OCI-LY7 (cell line): ENCODE results near the gene ZNF777. TPM values are rescaled to one million over a fixed set of nuclear protein-coding genes. Genes with fewer than 3 reads are reported as not detected.

Experiments used
- BruUV-seq: library from RNA; stranded (reverse); fragments of 400-500 nt; replicated peaks from 2 replicates; lab custom pipeline; 2021; lab: Mats Ljungman, UMichigan
- CTCF ChIA-PET: fragments of 300-600 bp; sonication (Branson Sonifier 250); formaldehyde crosslinking; loops from one replicate; lab custom pipeline; 2022; ENCODE audit warnings: antibody characterized with exemption; ENCODE audit not compliant: unreplicated experiment; lab: Charles Lee
- POLR2A ChIA-PET: fragments of 300-600 bp; sonication (Branson Sonifier 250); formaldehyde crosslinking; loops from one replicate; lab custom pipeline; 2022; ENCODE audit warnings: antibody characterized with exemption; lab: Charles Lee
- DNase-seq: peaks from one replicate; pipeline ENCODE4 v3.0.0-alpha.2; 2015; ENCODE audit warnings: low spot score
- H2AFZ ChIP-seq: fragments of 200-600 bp; sonication (generic), shearing (Covaris generic); 2 replicates; pipeline ENCODE4 v1.6.1; 2014; ENCODE audit warnings: mild to moderate bottlenecking, antibody characterized with exemption, low read length, moderate library complexity
- H3K27ac ChIP-seq: fragments of 200-600 bp; sonication (generic); 2 replicates; pipeline ENCODE4 v1.5.1; 2014; ENCODE audit warnings: mixed run types, low read depth, mild to moderate bottlenecking, moderate library complexity, low read length, inconsistent platforms; ENCODE audit not compliant: poor library complexity, severe bottlenecking
- H3K36me3 ChIP-seq: fragments of 200-600 bp; sonication (generic); 2 replicates; pipeline ENCODE4 v1.6.1; 2014; ENCODE audit warnings: mild to moderate bottlenecking, antibody characterized with exemption, low read length, moderate library complexity, mixed read lengths; ENCODE audit not compliant: insufficient read depth
- H3K4me1 ChIP-seq: fragments of 200-600 bp; sonication (generic); 2 replicates; pipeline ENCODE4 v1.5.1; 2014; ENCODE audit warnings: mild to moderate bottlenecking, low read length; ENCODE audit not compliant: insufficient read depth, poor library complexity, severe bottlenecking
- H3K4me2 ChIP-seq: fragments of 200-600 bp; sonication (generic); 2 replicates; pipeline ENCODE4 v1.6.1; 2014; ENCODE audit warnings: mild to moderate bottlenecking, low read length
- H3K4me3 ChIP-seq: fragments of 200-600 bp; sonication (generic); 2 replicates; pipeline ENCODE4 v1.5.1; 2014; ENCODE audit warnings: mild to moderate bottlenecking, low read depth, low read length; ENCODE audit not compliant: poor library complexity, severe bottlenecking
- H3K79me2 ChIP-seq: fragments of 200-600 bp; sonication (generic); 2 replicates; pipeline ENCODE4 v1.6.1; 2016; ENCODE audit warnings: low read depth, mild to moderate bottlenecking, low read length, moderate library complexity, mixed read lengths; ENCODE audit not compliant: insufficient read depth
- H3K9me2 ChIP-seq: fragments of 200-600 bp; sonication (generic); 2 replicates; pipeline ENCODE4 v1.6.1; 2016; ENCODE audit warnings: mild to moderate bottlenecking, low read length, mixed read lengths; ENCODE audit not compliant: insufficient read depth
- H3K9me3 ChIP-seq: fragments of 200-600 bp; sonication (generic); 2 replicates; pipeline ENCODE4 v1.6.1; 2014; ENCODE audit warnings: mild to moderate bottlenecking, mixed run types, low read length, mixed read lengths
- H4K20me1 ChIP-seq: fragments of 200-600 bp; sonication (generic); 2 replicates; pipeline ENCODE4 v1.6.1; 2014; ENCODE audit warnings: mild to moderate bottlenecking, antibody characterized with exemption, low read length, moderate library complexity, mixed read lengths; ENCODE audit not compliant: insufficient read depth
- CTCF ChIP-seq: fragments of 200-600 bp; sonication (generic); conservative IDR thresholded peaks from 2 replicates; pipeline ENCODE4 v1.5.1; 2014; ENCODE audit warnings: mild to moderate bottlenecking, antibody characterized with exemption, low read length, moderate library complexity, mixed read lengths
- EZH2phosphoT487 ChIP-seq: fragments of 200-600 bp; sonication (generic); IDR thresholded peaks from 2 replicates; pipeline ENCODE4 v1.6.1; 2018; ENCODE audit warnings: low read depth, borderline replicate concordance, mild to moderate bottlenecking, mixed run types, antibody characterized with exemption, low read length, moderate library complexity, mixed read lengths
- intact Hi-C: fragments of 100-400 bp; cut with micrococcal nuclease; formaldehyde crosslinking; loops from one replicate; pipeline ENCODE4 v1.10.0; 2022; ENCODE audit not compliant: unreplicated experiment
- total RNA-seq, 2 experiments: library from RNA; depleted of rRNA in 1 of 2; stranded (reverse); fragments of >200 nt in 1 of 2; shearing (Covaris generic) in 1 of 2; gene quantifications; 2 replicates each; pipeline ENCODE4 v1.2.3, GENCODE V29; 2014 to 2022

ZNF777 gene
- total RNA-seq, 2 experiments from 2014 or later, result 5.2 to 9.5 TPM

DNA sequence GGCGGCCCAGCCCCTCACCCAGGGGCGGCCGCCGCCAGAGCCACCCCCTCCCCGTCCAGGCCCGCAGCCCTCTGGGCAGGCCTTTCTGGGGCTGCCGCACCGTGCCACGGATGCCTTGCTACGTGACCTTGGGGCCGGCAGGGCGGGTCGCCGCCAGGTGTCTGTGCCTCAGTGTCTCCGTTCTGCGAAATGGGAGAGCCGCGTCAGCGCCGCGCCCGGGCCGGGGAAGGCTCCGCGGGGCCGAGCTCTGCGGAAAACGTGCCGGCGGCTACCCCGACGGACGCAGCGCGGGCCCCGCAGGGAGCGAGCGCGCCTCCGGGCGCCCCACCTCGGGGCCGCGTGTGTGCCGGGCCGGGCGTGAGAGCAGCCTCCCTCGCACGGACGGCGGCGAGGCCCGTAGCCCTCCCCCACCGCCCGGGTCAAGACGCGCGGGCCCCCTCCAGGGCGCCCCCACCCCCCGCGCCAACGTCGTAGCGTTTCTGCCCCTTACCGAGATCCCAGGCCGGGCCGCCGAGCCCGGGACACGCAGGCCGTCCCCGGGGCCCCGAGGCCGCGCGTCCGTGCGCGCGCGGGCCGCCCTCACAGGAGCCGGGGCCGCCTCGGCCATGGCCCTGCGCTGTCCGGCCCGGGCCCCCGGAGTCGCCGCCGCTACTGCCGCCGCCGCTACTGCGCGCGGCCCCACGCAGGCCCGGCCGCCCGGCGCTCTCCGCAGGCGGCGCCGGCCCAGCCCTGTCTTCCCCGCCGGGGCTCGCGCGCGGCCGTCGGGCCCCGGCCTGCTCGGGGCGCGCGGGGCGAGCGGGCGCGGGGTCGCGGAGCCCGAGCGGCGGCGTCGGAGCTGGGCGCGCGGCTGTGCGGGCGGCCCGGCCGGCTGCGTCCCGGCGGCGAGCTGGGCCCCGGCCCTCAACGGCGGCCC, 1.1 kb downstream of the ZNF777 start:
- Histone ChIP-seq H3K36me3 (peaks cover 11% of the 10 kb centered on the region; the same call in 1 of the 2 replicates), H3K4me1 (peaks cover 17% of the 10 kb centered on the region), H3K4me3 (peak overlapping the region; percentile 71), H4K20me1 (peaks cover 7% of the 10 kb centered on the region; the same call in 1 of the 2 replicates), H2AFZ (no peak overlapping the region), H3K9me2 (no peaks in the 10 kb centered on the region), H3K4me2 (peak overlapping the region; percentile 69), H3K27ac (no peak overlapping the region), H3K79me2 (peaks cover 6% of the 10 kb centered on the region; the same call in 1 of the 2 replicates), H3K9me3 (no peaks in the 10 kb centered on the region)
- no TSS peak for BruUV-seq
- ChIA-PET CTCF (interaction anchor here (1.2 kb wide), 1 partner anchor 165 kb away, joined by 3 read pairs; no protein-coding TSS in a partner anchor), POLR2A (interaction anchor here (0.6 to 1.6 kb wide), 6 partner anchors 13 to 315 kb away, joined by 3 to 5 read pairs (median 3); no protein-coding TSS in a partner anchor)
- TF ChIP-seq CTCF (no peak), EZH2phosphoT487 (no peak)
- intact Hi-C loops, result loop anchor here (1.0 to 2.0 kb wide), 3 partner anchors 37 to 333 kb away; partner anchors contain the start of gene ZNF425
- peak; percentile 10 for DNase-seq

DNA sequence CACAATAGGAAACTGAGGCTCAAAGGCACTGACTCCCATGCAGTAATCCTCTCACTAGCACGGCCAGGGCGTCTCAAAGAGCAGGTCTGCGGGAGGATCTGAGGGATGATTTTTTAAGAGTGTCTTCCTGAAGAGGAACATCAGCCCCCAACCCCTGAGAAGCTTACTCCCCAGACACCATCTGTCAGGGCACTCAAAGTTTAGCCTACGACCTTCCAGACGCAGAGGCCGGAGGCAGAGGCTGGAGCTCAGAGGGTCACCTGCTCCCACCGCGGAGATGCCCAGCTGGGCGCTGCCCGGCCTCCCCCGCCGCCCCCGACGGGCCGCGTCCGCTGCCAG, 1.7 kb downstream of the ZNF777 start:
- no peak for DNase-seq

More for the DNA sequence above, 1.7 kb downstream of the ZNF777 start:
- Histone ChIP-seq H3K4me1 (peaks cover 17% of the 10 kb centered on the region), H3K36me3 (peaks cover 17% of the 10 kb centered on the region; the same call in 1 of the 2 replicates), H4K20me1 (peaks cover 7% of the 10 kb centered on the region; the same call in 1 of the 2 replicates), H3K4me2 (peak overlapping the region; percentile 69), H2AFZ (no peak overlapping the region), H3K4me3 (peak overlapping the region; percentile 71), H3K79me2 (peaks cover 6% of the 10 kb centered on the region; the same call in 1 of the 2 replicates), H3K9me3 (no peaks in the 10 kb centered on the region), H3K9me2 (no peaks in the 10 kb centered on the region), H3K27ac (no peak overlapping the region)
- BruUV-seq, result no TSS peak
- intact Hi-C loops, result no loop called here
- ChIA-PET POLR2A (interaction anchor here (0.6 to 1.2 kb wide), 4 partner anchors 12 to 314 kb away, joined by 3 read pairs; no protein-coding TSS in a partner anchor), CTCF (no interaction called here)
- TF ChIP-seq CTCF (no peak), EZH2phosphoT487 (no peak)
